Mucosa of descending colon (tissue), 3 donors: Measurements from ENCODE around the gene TPRA1. TPM values are rescaled to one million over a fixed set of nuclear protein-coding genes. Genes with fewer than 3 reads are reported as not detected.

ENCODE experiments used
- ATAC-seq: fragments of 200-7000 bp; cut with Tn5 transposase; one replicate; pipeline ENCODE4 v1.9.1; 2020; ENCODE audit warnings: mild to moderate bottlenecking, moderate library complexity
- DNase-seq, 3 donors: peaks; one replicate each; pipeline ENCODE4 v3.0.0-alpha.2; 2020
- H3K36me3 ChIP-seq: fragments of 200-600 bp; one replicate; pipeline ENCODE4 v1.8.0; 2021; ENCODE audit warnings: low read depth, mild to moderate bottlenecking
- H3K4me1 ChIP-seq: fragments of 200-600 bp; one replicate; pipeline ENCODE4 v1.8.0; 2021; ENCODE audit warnings: low read depth, mild to moderate bottlenecking
- H3K4me3 ChIP-seq: fragments of 200-600 bp; one replicate; pipeline ENCODE4 v1.8.0; 2021; ENCODE audit warnings: mild to moderate bottlenecking
- H3K9me3 ChIP-seq: fragments of 200-600 bp; one replicate; pipeline ENCODE4 v1.8.0; 2021; ENCODE audit warnings: mild to moderate bottlenecking
- intact Hi-C, 2 donors: fragments of 100-400 bp; cut with DNase I in 1 of 2; cut with micrococcal nuclease in 1 of 2; formaldehyde crosslinking; loops; one replicate each; pipeline versions ENCODE4 v1.11.0 to v1.11.1; 2022; cut with DNase I, micrococcal nuclease
- total RNA-seq, 3 donors: library from RNA; stranded (reverse); fragmentation: NEBNext Ultra II Directional in 2 of 3; extraction: Animal tissue kit (Norgen Biotek cat#: 25700) in 2 of 3; gene quantifications; one replicate each; pipeline versions ENCODE4 v1.2.1 to v1.2.4, GENCODE V29; 2021 to 2023
- TF ChIP-seq, protein P1 (sequence below): fragments of 200-600 bp; IDR thresholded peaks from one replicate; pipeline ENCODE4 v1.8.0; 2022; ENCODE audit warnings: antibody characterized with exemption, mild to moderate bottlenecking
- donor health status: DM: no; HTN: no; CAD: no; lungs with moderate emphysema.
- donor health status: DM: no; HTN: no; CAD: no.
- donor health status: DM: no; HTN: yes; CAD: no.

The TPRA1 gene
- total RNA-seq, 3 donors from 2014 or later, result 24.2 to 37.0 (median 29.3) TPM

DNA sequence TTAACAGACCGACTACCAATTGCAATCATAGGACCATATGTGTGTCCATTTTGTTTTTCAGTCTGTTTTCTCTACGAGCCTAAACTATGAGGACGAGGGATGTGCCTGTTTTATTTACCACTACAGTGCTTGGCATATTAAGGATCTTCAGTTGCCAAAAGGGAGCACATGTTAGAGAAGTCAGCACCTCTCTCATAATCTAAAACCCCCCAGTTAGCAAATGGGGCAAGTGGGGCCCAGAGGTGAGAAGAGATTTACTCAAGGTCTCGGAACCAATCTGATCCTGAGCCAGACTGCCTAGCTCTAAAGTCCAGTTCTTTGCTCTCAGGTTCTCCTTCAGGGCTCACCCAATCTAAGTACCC is 37.9 kb upstream of the TPRA1 start:
- Histone ChIP-seq H3K4me3 (no peak overlapping the region), H3K9me3 (no peaks in the 10 kb centered on the region), H3K4me1 (peaks cover 10% of the 10 kb centered on the region), H3K36me3 (no peaks in the 10 kb centered on the region)
- no peak for ATAC-seq
- intact Hi-C loops, result no loop called here
- DNase-seq, result no peak
- TF ChIP-seq, protein P1, sequence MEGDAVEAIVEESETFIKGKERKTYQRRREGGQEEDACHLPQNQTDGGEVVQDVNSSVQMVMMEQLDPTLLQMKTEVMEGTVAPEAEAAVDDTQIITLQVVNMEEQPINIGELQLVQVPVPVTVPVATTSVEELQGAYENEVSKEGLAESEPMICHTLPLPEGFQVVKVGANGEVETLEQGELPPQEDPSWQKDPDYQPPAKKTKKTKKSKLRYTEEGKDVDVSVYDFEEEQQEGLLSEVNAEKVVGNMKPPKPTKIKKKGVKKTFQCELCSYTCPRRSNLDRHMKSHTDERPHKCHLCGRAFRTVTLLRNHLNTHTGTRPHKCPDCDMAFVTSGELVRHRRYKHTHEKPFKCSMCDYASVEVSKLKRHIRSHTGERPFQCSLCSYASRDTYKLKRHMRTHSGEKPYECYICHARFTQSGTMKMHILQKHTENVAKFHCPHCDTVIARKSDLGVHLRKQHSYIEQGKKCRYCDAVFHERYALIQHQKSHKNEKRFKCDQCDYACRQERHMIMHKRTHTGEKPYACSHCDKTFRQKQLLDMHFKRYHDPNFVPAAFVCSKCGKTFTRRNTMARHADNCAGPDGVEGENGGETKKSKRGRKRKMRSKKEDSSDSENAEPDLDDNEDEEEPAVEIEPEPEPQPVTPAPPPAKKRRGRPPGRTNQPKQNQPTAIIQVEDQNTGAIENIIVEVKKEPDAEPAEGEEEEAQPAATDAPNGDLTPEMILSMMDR, result no peak

DNA sequence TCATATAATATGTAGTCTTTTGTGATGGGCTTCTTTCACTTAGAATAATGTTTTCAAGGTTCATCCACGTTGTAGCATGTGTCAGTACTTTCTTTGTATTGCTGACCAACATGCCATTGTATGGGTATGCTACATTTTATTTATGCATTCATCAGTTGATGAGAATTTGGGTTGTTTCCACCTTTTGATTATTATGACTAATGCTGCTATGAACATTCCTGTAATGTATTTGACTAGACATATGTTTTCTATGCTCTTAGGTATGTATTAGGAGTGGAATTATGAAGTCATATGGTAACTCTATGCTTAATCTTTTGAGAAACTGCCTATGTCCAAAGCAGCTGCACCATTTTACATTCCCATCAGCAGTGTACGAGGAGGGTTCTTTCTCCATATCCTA is 35.3 kb upstream of the TPRA1 start:
- intact Hi-C loops, result no loop called here

DNA sequence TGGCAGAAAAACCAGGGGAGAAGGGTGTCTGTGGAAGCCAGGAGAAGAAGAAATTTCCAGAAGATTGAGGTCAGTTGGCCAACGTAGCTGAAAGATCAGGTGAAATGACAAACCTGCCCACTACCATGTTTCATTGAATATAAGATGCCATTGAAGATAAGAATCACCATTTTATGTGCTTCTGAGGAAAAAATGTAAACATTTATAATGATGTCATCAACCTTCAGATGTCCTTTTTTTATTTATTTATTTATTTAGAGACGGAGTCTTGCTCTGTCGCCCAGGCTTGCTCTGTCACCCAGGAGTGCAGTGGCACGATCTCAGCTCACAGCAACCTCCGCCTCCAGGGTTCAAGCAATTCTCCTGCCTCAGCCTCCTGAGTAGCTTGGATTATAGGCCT is 33.5 kb upstream of the TPRA1 start:
- TF ChIP-seq, protein P1, result no peak
- intact Hi-C loops, result no loop called here
- Histone ChIP-seq H3K4me1 (no peaks in the 10 kb centered on the region), H3K4me3 (no peak overlapping the region), H3K9me3 (no peaks in the 10 kb centered on the region), H3K36me3 (no peaks in the 10 kb centered on the region)
- no peak for DNase-seq
- no peak for ATAC-seq

More for the DNA sequence above, 35.3 kb upstream of the TPRA1 start:
- Histone ChIP-seq H3K36me3 (no peaks in the 10 kb centered on the region), H3K9me3 (no peaks in the 10 kb centered on the region), H3K4me1 (peaks cover 10% of the 10 kb centered on the region), H3K4me3 (no peak overlapping the region)
- DNase-seq (no peak), ATAC-seq (no peak)
- TF ChIP-seq, protein P1, result no peak

DNA sequence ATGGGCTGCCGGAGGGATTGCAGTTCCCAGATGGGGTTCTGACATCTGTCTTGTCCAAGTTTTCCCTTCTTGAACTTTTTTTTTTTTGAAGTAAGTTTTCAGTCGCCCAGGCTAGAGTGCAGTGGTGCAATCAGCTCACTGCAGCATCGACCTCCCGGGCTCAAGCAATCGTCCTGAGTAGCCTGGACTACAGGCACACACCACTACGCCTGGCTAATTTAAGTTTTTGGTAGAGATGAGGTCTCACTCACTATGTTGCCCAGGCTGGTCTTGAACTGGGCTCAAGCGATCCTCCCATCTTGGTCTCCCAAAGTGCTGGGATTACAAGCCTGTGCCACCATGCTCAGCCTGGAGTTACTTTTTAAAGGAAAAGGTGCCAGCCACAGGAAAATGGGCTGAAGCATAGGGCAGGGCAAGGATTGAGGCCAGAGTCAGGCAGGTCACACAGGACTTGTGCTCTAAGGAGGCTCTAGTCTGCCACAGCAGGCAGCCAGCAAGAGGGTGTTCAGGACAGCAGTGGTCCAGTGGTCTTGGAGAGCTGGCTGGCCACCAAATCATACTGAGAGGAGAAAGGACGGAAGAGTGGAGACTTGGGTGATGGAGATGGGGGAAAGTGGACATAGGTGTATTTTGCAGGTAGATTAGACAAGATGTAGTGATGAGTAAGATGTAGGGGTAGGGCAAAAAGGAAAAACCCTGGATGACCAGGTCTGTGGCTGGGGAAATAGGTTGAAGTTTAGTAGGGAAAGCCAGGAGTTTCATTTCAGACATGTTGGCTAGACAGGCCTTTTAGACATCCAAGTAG is 32.4 kb upstream of the TPRA1 start:
- TF ChIP-seq, protein P1, result no peak
- intact Hi-C loops, result no loop called here
- Histone ChIP-seq H3K4me1 (no peaks in the 10 kb centered on the region), H3K9me3 (no peaks in the 10 kb centered on the region), H3K36me3 (no peaks in the 10 kb centered on the region), H3K4me3 (no peak overlapping the region)
- DNase-seq (no peak), ATAC-seq (no peak)

DNA sequence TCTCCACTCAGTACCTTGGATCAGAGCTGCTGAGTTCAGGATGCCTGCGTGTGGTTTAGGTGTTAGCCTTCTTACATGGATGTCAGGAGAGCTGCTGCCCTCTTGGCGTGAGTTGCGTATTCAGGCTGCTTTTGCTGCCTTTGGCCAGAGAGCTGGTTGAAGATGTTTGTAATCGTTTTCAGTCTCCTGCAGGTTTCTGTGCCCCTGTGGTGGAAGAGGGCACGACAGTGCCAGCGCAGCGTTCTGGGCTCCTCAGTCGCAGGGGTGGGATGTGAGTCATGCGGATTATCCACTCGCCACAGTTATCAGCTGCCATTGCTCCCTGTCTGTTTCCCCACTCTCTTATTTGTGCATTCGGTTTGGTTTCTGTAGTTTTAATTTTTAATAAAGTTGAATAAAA is 31.5 kb upstream of the TPRA1 start:
- intact Hi-C loops, result no loop called here
- Histone ChIP-seq H3K4me1 (no peaks in the 10 kb centered on the region), H3K9me3 (no peaks in the 10 kb centered on the region), H3K4me3 (no peak overlapping the region), H3K36me3 (no peaks in the 10 kb centered on the region)
- DNase-seq (no peak), ATAC-seq (no peak)
- TF ChIP-seq, protein P1, result no peak
